Cardiac muscle cell (in vitro differentiated cells and primary cell): Measurements from ENCODE around the gene KRT35. TPM values are rescaled to one million over a fixed set of nuclear protein-coding genes. Genes with fewer than 3 reads are reported as not detected.
A peak's percentile ranks its signal among the peaks of the same experiment; 100 is the strongest.
"Not testable (repeated sequence)": the region's sequence is repeated elsewhere in the genome, so short reads cannot be mapped to it uniquely, and the experiment has no call there.

Experiments used
- DNase-seq, 2 donors: peaks; one replicate each; pipeline versions ENCODE4 v3.0.0 to v3.0.0-alpha.2; 2010 to 2017; ENCODE audit warnings: low read depth in 1 of 2, low spot score in 1 of 2
- H3K27ac ChIP-seq: fragments of 200-600 bp; sonication (generic); 2 replicates; pipeline ENCODE4 v1.5.1; 2016
- H3K27me3 ChIP-seq: fragments of 200-600 bp; sonication (generic); 2 replicates; pipeline ENCODE4 v1.6.0; 2016; ENCODE audit warnings: control low read depth
- H3K36me3 ChIP-seq: fragments of 200-600 bp; sonication (generic); 2 replicates; pipeline ENCODE4 v1.5.1; 2016; ENCODE audit warnings: control low read depth
- H3K4me1 ChIP-seq: fragments of 200-600 bp; sonication (generic); 2 replicates; pipeline ENCODE4 v1.8.1; 2017; ENCODE audit warnings: low read depth, mild to moderate bottlenecking, mixed run types
- H3K4me3 ChIP-seq: fragments of 200-600 bp; sonication (generic); 2 replicates; pipeline ENCODE4 v1.5.1; 2016; ENCODE audit warnings: mild to moderate bottlenecking
- H3K9me3 ChIP-seq: fragments of 200-600 bp; sonication (generic); 2 replicates; pipeline ENCODE4 v1.5.1; 2017; ENCODE audit warnings: low read depth, mild to moderate bottlenecking, control low read depth
- polyA plus RNA-seq: library from polyadenylated mRNA; unstranded; fragments of >200 nt; fragmentation: Nextera tagmentation; extraction: Ambion mirVana; gene quantifications from 2 replicates; pipeline ENCODE4 v1.2.1, GENCODE V29; 2016
- total RNA-seq: library from RNA; depleted of rRNA; stranded (reverse); fragments of >200 nt; gene quantifications from 2 replicates; pipeline ENCODE4 v1.2.3, GENCODE V29; 2016
- TF ChIP-seq, protein P1 (sequence below): IDR thresholded peaks from 2 replicates; pipeline ENCODE4 v1.5.1; 2012; ENCODE audit warnings: low read depth, mild to moderate bottlenecking, low read length

Gene KRT35
- total and polyA plus RNA-seq, 2 experiments from 2014 or later, result not detected

DNA sequence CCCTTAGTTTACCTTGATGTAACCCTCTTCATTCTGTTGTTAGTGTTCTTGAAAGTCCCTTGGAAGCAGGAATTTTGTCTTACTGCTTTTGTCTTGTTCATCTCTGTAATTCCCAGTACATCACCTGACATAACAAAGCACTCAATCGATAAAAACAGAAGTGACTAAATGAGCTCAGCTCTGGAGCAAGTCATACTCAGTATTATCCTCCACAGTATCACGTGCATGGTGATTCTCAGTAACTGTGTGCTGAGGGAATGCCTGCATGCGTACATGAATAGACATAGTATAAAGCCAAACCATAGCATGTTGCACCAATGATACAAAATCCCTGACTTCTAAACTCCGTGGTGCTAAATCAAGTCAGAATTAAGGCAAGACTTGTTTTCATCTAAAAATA lies 47.4 kb downstream of the KRT35 start:
- Histone ChIP-seq H3K36me3 (no peaks in the 10 kb centered on the region), H3K9me3 (no peaks in the 10 kb centered on the region), H3K4me3 (no peak overlapping the region), H3K27ac (no peak overlapping the region), H3K27me3 (peaks cover 19% of the 10 kb centered on the region), H3K4me1 (peaks cover 7% of the 10 kb centered on the region)
- TF ChIP-seq, protein P1, sequence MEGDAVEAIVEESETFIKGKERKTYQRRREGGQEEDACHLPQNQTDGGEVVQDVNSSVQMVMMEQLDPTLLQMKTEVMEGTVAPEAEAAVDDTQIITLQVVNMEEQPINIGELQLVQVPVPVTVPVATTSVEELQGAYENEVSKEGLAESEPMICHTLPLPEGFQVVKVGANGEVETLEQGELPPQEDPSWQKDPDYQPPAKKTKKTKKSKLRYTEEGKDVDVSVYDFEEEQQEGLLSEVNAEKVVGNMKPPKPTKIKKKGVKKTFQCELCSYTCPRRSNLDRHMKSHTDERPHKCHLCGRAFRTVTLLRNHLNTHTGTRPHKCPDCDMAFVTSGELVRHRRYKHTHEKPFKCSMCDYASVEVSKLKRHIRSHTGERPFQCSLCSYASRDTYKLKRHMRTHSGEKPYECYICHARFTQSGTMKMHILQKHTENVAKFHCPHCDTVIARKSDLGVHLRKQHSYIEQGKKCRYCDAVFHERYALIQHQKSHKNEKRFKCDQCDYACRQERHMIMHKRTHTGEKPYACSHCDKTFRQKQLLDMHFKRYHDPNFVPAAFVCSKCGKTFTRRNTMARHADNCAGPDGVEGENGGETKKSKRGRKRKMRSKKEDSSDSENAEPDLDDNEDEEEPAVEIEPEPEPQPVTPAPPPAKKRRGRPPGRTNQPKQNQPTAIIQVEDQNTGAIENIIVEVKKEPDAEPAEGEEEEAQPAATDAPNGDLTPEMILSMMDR, result no peak
- DNase-seq, result no peak

DNA sequence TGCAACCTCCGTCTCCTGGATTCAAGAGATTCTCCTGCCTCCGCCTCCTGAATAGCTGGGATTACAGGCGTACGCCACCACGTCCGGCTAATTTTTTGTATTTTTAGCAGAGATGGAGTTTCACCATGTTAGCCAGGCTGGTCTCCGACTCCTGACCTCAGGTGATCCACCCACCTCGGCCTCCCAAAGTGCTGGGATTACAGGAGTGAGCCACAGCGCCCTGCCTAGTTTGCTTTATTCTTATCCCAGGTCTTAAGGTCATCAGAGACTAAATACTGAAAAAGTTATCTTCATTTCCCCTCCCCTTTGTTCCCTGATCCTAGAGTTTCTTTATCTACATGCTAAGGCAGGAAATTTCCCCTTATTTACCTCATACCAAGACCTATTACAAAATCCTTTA lies 50.6 kb downstream of the KRT35 start:
- H3K27me3 ChIP-seq, H3K27ac ChIP-seq, H3K36me3 ChIP-seq, H3K9me3 ChIP-seq, H3K4me3 ChIP-seq, H3K4me1 ChIP-seq, DNase-seq: not testable (repeated sequence)

DNA sequence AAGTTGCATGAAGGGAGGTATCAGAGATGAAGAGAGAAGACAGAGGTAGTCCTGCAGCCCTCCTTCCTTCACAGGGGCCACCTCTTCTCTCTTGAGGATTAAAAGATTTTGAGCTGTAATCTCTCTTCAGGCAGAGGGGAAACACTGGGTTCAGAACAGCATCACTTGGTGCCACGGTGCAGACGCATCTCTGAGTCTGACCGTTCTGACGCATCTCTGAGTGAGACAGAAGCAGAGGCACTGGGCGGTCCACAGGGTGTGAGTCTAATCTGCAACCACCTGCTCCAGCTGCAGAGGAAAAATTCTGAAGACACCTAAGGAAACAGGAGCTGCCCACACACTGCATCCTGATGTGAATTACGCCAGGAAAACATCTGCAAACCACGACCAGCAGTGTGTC lies 51.3 kb downstream of the KRT35 start:
- Histone ChIP-seq H3K4me1 (peaks cover 7% of the 10 kb centered on the region), H3K4me3 (no peak overlapping the region), H3K9me3 (no peaks in the 10 kb centered on the region), H3K27ac (no peak overlapping the region), H3K27me3 (peaks cover 8% of the 10 kb centered on the region), H3K36me3 (no peaks in the 10 kb centered on the region)
- TF ChIP-seq, protein P1, result no peak
- no peak for DNase-seq

DNA sequence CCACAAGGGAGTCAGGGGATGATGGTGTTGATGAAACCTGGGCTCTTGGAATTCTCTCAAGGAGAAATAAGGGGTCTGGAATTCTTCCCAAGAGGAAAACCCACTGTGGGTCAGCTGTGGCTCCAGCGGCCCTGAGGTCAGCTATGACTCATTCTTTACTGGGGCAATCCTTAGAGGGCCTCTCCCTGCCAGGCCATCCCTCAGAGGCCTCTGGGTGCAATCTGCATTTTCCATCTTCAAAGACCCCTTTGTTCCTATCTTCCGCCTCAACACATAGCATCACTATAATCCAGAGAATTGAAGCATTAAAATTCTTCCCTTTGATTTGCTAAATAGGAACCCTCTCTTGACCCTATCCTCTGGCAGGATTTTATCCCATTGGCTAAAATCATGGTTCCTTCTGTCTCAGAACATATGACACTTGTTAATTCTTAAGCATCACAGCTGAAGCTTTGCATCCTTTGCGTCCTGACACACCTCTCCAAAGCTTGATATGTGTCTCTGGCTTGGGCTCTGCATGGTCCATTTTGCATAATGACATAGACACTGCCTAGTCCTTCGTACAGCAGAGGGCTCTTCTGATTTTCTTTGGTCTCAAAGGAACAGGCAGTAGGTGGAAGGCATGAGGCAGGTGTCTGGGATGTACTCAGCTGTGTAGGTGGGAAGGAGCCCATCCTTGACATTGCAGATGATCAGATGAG lies 52.2 kb downstream of the KRT35 start:
- Histone ChIP-seq H3K9me3 (no peaks in the 10 kb centered on the region), H3K27me3 (peaks cover 11% of the 10 kb centered on the region), H3K27ac (no peak overlapping the region), H3K4me3 (no peak overlapping the region), H3K4me1 (peaks cover 2% of the 10 kb centered on the region), H3K36me3 (no peaks in the 10 kb centered on the region)
- DNase-seq, result peak in 1 of 2 donors; percentile 53
- TF ChIP-seq, protein P1, result no peak

Other genes with a start within 250 kb of the KRT35 start
- gene KRTAP9-3, start 248.7 kb downstream of the KRT35 start, total RNA-seq, result not detected in 2 replicates
- gene KRTAP9-3, start 248.7 kb downstream of the KRT35 start, polyA plus RNA-seq, result not detected in 2 replicates
- not detected in 2 replicates for gene KRTAP9-8, start 243.2 kb downstream of the KRT35 start, total RNA-seq
- gene KRTAP9-8, start 243.2 kb downstream of the KRT35 start, polyA plus RNA-seq, result not detected in 2 replicates
- gene KRTAP9-4, start 231.5 kb downstream of the KRT35 start, total RNA-seq, result not detected in 2 replicates
- gene KRTAP9-4, start 231.5 kb downstream of the KRT35 start, polyA plus RNA-seq, result not detected in 2 replicates
- not detected in 2 replicates for gene KRTAP9-9, start 225.8 kb downstream of the KRT35 start, total RNA-seq
- gene KRTAP9-9, start 225.8 kb downstream of the KRT35 start, polyA plus RNA-seq, result not detected in 2 replicates
- not detected in 2 replicates for gene KRTAP9-6, start 215.8 kb downstream of the KRT35 start, total RNA-seq
- gene KRTAP9-6, start 215.8 kb downstream of the KRT35 start, polyA plus RNA-seq, result not detected in 2 replicates
- not detected in 2 replicates for gene KRTAP9-7, start 205.5 kb downstream of the KRT35 start, total RNA-seq
- gene KRTAP9-7, start 205.5 kb downstream of the KRT35 start, polyA plus RNA-seq, result not detected in 2 replicates
- gene KRTAP29-1, start 178.3 kb downstream of the KRT35 start, total RNA-seq, result not detected in 2 replicates
- gene KRTAP29-1, start 178.3 kb downstream of the KRT35 start, polyA plus RNA-seq, result not detected in 2 replicates
- gene KRTAP16-1, start 171.8 kb downstream of the KRT35 start, total RNA-seq, result not detected in 2 replicates
- gene KRTAP16-1, start 171.8 kb downstream of the KRT35 start, polyA plus RNA-seq, result not detected in 2 replicates
- gene KRTAP17-1, start 165.4 kb downstream of the KRT35 start, total RNA-seq, result not detected in 2 replicates
- gene KRTAP17-1, start 165.4 kb downstream of the KRT35 start, polyA plus RNA-seq, result not detected in 2 replicates
- gene KRT33A, start 130.3 kb downstream of the KRT35 start, total RNA-seq, result not detected in 2 replicates
- gene KRT33A, start 130.3 kb downstream of the KRT35 start, polyA plus RNA-seq, result not detected in 2 replicates
- not detected in 2 replicates for gene KRT33B, start 111.3 kb downstream of the KRT35 start, total RNA-seq
- gene KRT33B, start 111.3 kb downstream of the KRT35 start, polyA plus RNA-seq, result not detected in 2 replicates
- gene KRT34, start 98.8 kb downstream of the KRT35 start, total RNA-seq, result not detected in 2 replicates
- gene KRT34, start 98.8 kb downstream of the KRT35 start, polyA plus RNA-seq, result not detected in 2 replicates
- gene KRT31, start 83.5 kb downstream of the KRT35 start, total RNA-seq, result not detected in 2 replicates
- not detected in 2 replicates for gene KRT31, start 83.5 kb downstream of the KRT35 start, polyA plus RNA-seq
- gene KRT37, start 56.6 kb downstream of the KRT35 start, total RNA-seq, result not detected in 2 replicates
- gene KRT37, start 56.6 kb downstream of the KRT35 start, polyA plus RNA-seq, result not detected in 2 replicates
- not detected in 2 replicates for gene KRT38, start 40.2 kb downstream of the KRT35 start, total RNA-seq
- gene KRT38, start 40.2 kb downstream of the KRT35 start, polyA plus RNA-seq, result not detected in 2 replicates
- gene KRT32, start 13.8 kb downstream of the KRT35 start, total RNA-seq, result not detected in 2 replicates
- not detected in 2 replicates for gene KRT32, start 13.8 kb downstream of the KRT35 start, polyA plus RNA-seq
- not detected in 2 replicates for gene KRT36, start 8.8 kb upstream of the KRT35 start, total RNA-seq
- gene KRT36, start 8.8 kb upstream of the KRT35 start, polyA plus RNA-seq, result not detected in 2 replicates
- gene KRT13, start 24.5 kb upstream of the KRT35 start, total RNA-seq, result not detected in 2 replicates
- gene KRT13, start 24.5 kb upstream of the KRT35 start, polyA plus RNA-seq, result not detected in 2 replicates
- 0.09 and 0.28 TPM in 2 replicates for gene KRT15, start 37.7 kb upstream of the KRT35 start, total RNA-seq
- 0.15 TPM in 1 of 2 replicates, not detected in the other for gene KRT15, start 37.7 kb upstream of the KRT35 start, polyA plus RNA-seq
- 303 and 522 TPM in 2 replicates for gene KRT19, start 47.2 kb upstream of the KRT35 start, total RNA-seq
- 270 and 501 TPM in 2 replicates for gene KRT19, start 47.2 kb upstream of the KRT35 start, polyA plus RNA-seq
- gene KRT9, start 90.9 kb upstream of the KRT35 start, total RNA-seq, result not detected in 2 replicates
- gene KRT9, start 90.9 kb upstream of the KRT35 start, polyA plus RNA-seq, result not detected in 2 replicates
- not detected in 2 replicates for gene KRT14, start 105.7 kb upstream of the KRT35 start, total RNA-seq
- 0.20 TPM in 1 of 2 replicates, not detected in the other for gene KRT14, start 105.7 kb upstream of the KRT35 start, polyA plus RNA-seq
- gene KRT16, start 131.6 kb upstream of the KRT35 start, total RNA-seq, result not detected in 2 replicates
- 0.16 TPM in 1 of 2 replicates, not detected in the other for gene KRT16, start 131.6 kb upstream of the KRT35 start, polyA plus RNA-seq
- gene KRT17, start 143.4 kb upstream of the KRT35 start, total RNA-seq, result not detected in 2 replicates
- 1.2 TPM in 1 of 2 replicates, not detected in the other for gene KRT17, start 143.4 kb upstream of the KRT35 start, polyA plus RNA-seq
- gene EIF1, start 207.7 kb upstream of the KRT35 start, total RNA-seq, result 153 and 285 TPM in 2 replicates
- 726 and 784 TPM in 2 replicates for gene EIF1, start 207.7 kb upstream of the KRT35 start, polyA plus RNA-seq
- not detected in 2 replicates for gene GAST, start 231.2 kb upstream of the KRT35 start, total RNA-seq
- not detected in 2 replicates for gene GAST, start 231.2 kb upstream of the KRT35 start, polyA plus RNA-seq